ENCODE data around the gene SPG11. TPM values are rescaled to one million over a fixed set of nuclear protein-coding genes. Genes with fewer than 3 reads are reported as not detected.
A peak's percentile ranks its signal among the peaks of the same experiment; 100 is the strongest.
"Not testable (repeated sequence)": the region's sequence is repeated elsewhere in the genome, so short reads cannot be mapped to it uniquely, and the experiment has no call there.

The SPG11 gene
- total and polyA plus RNA-seq, 2 of the 13 experiments (the other 11 are each of a cell fraction or from before 2014, with no cell fraction given) = 31.5 to 40.7 TPM

DNA sequence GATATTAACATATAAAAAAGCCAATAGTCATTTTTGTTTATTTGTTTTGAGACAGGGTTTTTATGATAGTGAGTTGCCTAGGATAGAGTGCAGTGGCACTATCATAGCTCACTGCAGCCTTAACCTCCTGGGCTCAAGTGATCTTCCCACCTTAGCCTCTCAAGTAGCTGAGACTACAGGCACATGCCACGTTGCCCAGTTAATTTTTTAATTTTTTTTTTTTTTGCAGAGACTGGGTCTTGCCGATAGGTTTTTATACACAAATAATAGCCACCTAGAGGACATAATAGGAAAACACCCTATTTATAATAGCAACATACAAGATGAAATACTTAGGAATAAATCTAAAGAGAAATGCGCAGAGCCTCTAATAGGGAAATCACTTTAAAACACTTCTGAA is 113.2 kb downstream of the SPG11 start:
- TF ChIP-seq, protein P1, sequence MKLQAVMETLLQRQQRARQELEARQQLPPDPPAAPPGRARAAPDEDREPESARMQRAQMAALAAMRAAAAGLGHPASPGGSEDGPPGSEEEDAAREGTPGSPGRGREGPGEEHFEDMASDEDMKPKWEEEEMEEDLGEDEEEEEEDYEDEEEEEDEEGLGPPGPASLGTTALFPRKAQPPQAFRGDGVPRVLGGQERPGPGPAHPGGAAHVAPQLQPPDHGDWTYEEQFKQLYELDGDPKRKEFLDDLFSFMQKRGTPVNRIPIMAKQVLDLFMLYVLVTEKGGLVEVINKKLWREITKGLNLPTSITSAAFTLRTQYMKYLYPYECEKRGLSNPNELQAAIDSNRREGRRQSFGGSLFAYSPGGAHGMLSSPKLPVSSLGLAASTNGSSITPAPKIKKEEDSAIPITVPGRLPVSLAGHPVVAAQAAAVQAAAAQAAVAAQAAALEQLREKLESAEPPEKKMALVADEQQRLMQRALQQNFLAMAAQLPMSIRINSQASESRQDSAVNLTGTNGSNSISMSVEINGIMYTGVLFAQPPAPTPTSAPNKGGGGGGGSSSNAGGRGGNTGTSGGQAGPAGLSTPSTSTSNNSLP (IDR thresholded peaks at IDR 0.05; ENCODE audit: low read depth, low read length) = peak; percentile 82
- TF ChIP-seq ZNF766 (CRISPR knock-in tag; IDR thresholded peaks at IDR 0.05; ENCODE audit: borderline replicate concordance) (no peak), ZNF569 (CRISPR knock-in tag; IDR thresholded peaks at IDR 0.05; ENCODE audit: borderline replicate concordance) (no peak), ZFP82 (CRISPR knock-in tag; IDR thresholded peaks at IDR 0.05; ENCODE audit: borderline replicate concordance) (no peak)
- TF ChIP-seq, protein P2, sequence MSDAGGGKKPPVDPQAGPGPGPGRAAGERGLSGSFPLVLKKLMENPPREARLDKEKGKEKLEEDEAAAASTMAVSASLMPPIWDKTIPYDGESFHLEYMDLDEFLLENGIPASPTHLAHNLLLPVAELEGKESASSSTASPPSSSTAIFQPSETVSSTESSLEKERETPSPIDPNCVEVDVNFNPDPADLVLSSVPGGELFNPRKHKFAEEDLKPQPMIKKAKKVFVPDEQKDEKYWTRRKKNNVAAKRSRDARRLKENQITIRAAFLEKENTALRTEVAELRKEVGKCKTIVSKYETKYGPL (CRISPR knock-in tag; IDR thresholded peaks at IDR 0.05) = no peak
- TF ChIP-seq, protein P3, sequence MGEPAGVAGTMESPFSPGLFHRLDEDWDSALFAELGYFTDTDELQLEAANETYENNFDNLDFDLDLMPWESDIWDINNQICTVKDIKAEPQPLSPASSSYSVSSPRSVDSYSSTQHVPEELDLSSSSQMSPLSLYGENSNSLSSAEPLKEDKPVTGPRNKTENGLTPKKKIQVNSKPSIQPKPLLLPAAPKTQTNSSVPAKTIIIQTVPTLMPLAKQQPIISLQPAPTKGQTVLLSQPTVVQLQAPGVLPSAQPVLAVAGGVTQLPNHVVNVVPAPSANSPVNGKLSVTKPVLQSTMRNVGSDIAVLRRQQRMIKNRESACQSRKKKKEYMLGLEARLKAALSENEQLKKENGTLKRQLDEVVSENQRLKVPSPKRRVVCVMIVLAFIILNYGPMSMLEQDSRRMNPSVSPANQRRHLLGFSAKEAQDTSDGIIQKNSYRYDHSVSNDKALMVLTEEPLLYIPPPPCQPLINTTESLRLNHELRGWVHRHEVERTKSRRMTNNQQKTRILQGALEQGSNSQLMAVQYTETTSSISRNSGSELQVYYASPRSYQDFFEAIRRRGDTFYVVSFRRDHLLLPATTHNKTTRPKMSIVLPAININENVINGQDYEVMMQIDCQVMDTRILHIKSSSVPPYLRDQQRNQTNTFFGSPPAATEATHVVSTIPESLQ (CRISPR knock-in tag; conservative IDR thresholded peaks at IDR 0.05) = no peak
- TF ChIP-seq, protein P4, sequence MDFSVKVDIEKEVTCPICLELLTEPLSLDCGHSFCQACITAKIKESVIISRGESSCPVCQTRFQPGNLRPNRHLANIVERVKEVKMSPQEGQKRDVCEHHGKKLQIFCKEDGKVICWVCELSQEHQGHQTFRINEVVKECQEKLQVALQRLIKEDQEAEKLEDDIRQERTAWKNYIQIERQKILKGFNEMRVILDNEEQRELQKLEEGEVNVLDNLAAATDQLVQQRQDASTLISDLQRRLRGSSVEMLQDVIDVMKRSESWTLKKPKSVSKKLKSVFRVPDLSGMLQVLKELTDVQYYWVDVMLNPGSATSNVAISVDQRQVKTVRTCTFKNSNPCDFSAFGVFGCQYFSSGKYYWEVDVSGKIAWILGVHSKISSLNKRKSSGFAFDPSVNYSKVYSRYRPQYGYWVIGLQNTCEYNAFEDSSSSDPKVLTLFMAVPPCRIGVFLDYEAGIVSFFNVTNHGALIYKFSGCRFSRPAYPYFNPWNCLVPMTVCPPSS (IDR thresholded peaks at IDR 0.05) = no peak
- TF ChIP-seq, protein P5, sequence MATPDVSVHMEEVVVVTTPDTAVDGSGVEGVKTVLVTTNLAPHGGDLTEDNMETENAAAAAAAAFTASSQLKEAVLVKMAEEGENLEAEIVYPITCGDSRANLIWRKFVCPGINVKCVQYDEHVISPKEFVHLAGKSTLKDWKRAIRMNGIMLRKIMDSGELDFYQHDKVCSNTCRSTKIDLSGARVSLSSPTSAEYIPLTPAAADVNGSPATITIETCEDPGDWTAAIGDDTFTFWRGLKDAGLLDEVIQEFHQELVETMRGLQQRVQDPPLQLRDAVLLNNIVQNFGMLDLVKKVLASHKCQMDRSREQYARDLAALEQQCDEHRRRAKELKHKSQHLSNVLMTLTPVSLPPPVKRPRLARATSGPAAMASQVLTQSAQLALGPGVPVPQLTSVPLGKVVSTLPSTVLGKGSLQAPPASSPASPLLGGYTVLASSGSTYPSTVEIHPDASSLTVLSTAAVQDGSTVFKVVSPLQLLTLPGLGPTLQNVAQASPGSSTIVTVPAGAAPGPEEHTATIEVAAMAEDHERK (CRISPR knock-in tag; IDR thresholded peaks at IDR 0.05; ENCODE audit: low read depth) = no peak
- ChIA-PET CTCF (ENCODE audit: low intra/inter-chr PET ratio, low total read pairs) (interaction anchor here (1.1 kb wide), 1 partner anchor 13 kb away, joined by 3 read pairs; the partner anchor contains the start of gene EIF3J), POLR2A (interaction anchor here (1.6 kb wide), 1 partner anchor 13 kb away, joined by 6 read pairs; the partner anchor contains the start of gene EIF3J)
- H3K9me3 ChIP-seq (ENCODE audit: low read length) = no peaks in the 10 kb centered on the region
- H3K9ac ChIP-seq (ENCODE audit: insufficient read depth, low read depth, low read length) = no peak overlapping the region
- no peak for DNase-seq (ENCODE audit: low spot score)
- WGBS (ENCODE audit: low lambda C conversion rate) = 89% methylated on average over 3 of the region's 3 CpGs
- H3K4me3 ChIP-seq (replicated peaks in 1 of 3; ENCODE audit: insufficient read depth in 1 of 3, low read depth in 2 of 3, low read length in 3 of 3) = no peak overlapping the region
- H4K20me1 ChIP-seq (ENCODE audit: insufficient read depth, low read length) = peaks cover 6% of the 10 kb centered on the region
- intact Hi-C loops (cut with micrococcal nuclease; ENCODE audit: unreplicated experiment) (no loop called here), in situ Hi-C loops (cut with HindIII; ENCODE audit: extremely low pct_ligation_motif_present, low pct_unique_long_range_greater_than_20kb) (no loop called here)
- FAIRE-seq = no peak
- H3K79me2 ChIP-seq (ENCODE audit: insufficient read depth, low read length) = peaks cover 43% of the 10 kb centered on the region
- no peak for ATAC-seq
- no peak overlapping the region for H2AFZ ChIP-seq (ENCODE audit: low read length)
- H3K4me2 ChIP-seq (ENCODE audit: low read depth, low read length) = no peak overlapping the region
- no peaks in the 10 kb centered on the region for H3K4me1 ChIP-seq (ENCODE audit: insufficient read depth, low read length)
- BruUV-seq (replicated peaks) = no TSS peak
- H3K36me3 ChIP-seq (replicated peaks in 1 of 2; ENCODE audit: control insufficient read depth in 1 of 2, insufficient read depth in 2 of 2, low read length in 2 of 2) = peaks cover 16 to 53% of the 10 kb centered on the region in 2 experiments
- no peaks in the 10 kb centered on the region for H3K27me3 ChIP-seq (ENCODE audit: control insufficient read depth in 1 of 2, insufficient read depth in 2 of 2, low read length in 2 of 2)
- H3K27ac ChIP-seq (ENCODE audit: extremely low read length, insufficient read depth, low read length) = no peak overlapping the region

DNA sequence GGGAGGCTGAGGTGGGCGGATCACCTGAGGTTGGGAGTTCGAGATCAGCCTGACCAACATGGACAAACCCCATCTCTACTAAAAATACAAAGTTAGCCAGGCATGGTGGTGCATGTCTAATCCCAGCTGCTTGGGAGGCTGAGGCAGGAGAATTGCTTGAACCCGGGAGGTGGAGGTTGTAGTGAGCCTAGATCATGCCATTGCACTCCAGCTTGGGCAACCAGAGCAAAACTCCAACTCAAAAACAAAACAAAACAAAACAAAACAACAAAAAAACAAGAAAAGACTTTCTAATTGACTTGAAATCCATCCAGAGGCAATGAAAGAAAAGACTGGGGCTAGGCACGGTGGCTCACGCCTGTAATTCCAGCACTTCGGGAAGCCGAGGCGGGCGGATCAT is 114.3 kb downstream of the SPG11 start:
- CTCF ChIA-PET (ENCODE audit: low intra/inter-chr PET ratio, low total read pairs); H3K4me3 ChIP-seq (replicated peaks in 1 of 3; ENCODE audit: insufficient read depth in 1 of 3, low read depth in 2 of 3, low read length in 3 of 3); intact Hi-C loops (cut with micrococcal nuclease; ENCODE audit: unreplicated experiment); DNase-seq (ENCODE audit: low spot score); H3K9ac ChIP-seq (ENCODE audit: insufficient read depth, low read depth, low read length); H3K27ac ChIP-seq (ENCODE audit: extremely low read length, insufficient read depth, low read length); ATAC-seq; H3K4me2 ChIP-seq (ENCODE audit: low read depth, low read length); in situ Hi-C loops (cut with HindIII; ENCODE audit: extremely low pct_ligation_motif_present, low pct_unique_long_range_greater_than_20kb); H3K27me3 ChIP-seq (ENCODE audit: control insufficient read depth in 1 of 2, insufficient read depth in 2 of 2, low read length in 2 of 2); H2AFZ ChIP-seq (ENCODE audit: low read length); BruUV-seq (replicated peaks); FAIRE-seq; H3K4me1 ChIP-seq (ENCODE audit: insufficient read depth, low read length); H3K9me3 ChIP-seq (ENCODE audit: low read length): not testable (repeated sequence)
- WGBS (ENCODE audit: low lambda C conversion rate) = 98% methylated on average over 9 of the region's 9 CpGs
- peaks cover 50% of the 10 kb centered on the region for H3K79me2 ChIP-seq (ENCODE audit: insufficient read depth, low read length)
- peaks cover 10% of the 10 kb centered on the region for H4K20me1 ChIP-seq (ENCODE audit: insufficient read depth, low read length)
- peaks cover 12 to 42% of the 10 kb centered on the region in 2 experiments for H3K36me3 ChIP-seq (replicated peaks in 1 of 2; ENCODE audit: control insufficient read depth in 1 of 2, insufficient read depth in 2 of 2, low read length in 2 of 2)
- POLR2A ChIA-PET = interaction anchor here (1.6 kb wide), 1 partner anchor 12 kb away, joined by 6 read pairs; the partner anchor contains the start of gene EIF3J
